Spleen (tissue), 7 donors: ENCODE results near the gene AIMP1.

ENCODE experiments used
- CTCF ChIP-seq, 11 experiments: fragments of 200-600 bp in 7 of 11; fragments of 450-650 bp in 4 of 11; sonication (generic) in 4 of 11; IDR thresholded peaks in 8 of 11; conservative IDR thresholded peaks in 3 of 11; 1 replicate in 7 of 11; 2 replicates in 4 of 11; pipeline versions ENCODE4 v1.4.0 to v1.8.0; 2016 to 2021; ENCODE audit warnings: antibody characterized with exemption in 11 of 11, inconsistent platforms in 4 of 11, mild to moderate bottlenecking in 1 of 11
- POLR2AphosphoS5 ChIP-seq, 3 donors: sonication (generic); formaldehyde crosslinking; IDR thresholded peaks; one replicate each; pipeline ENCODE4 v1.5.1; 2017; ENCODE audit warnings: antibody characterized with exemption in 3 of 3
- donor health status: DM: no; HTN: no; CAD: no; lungs with moderate emphysema.
- donor health status: DM: no; HTN: no; CAD: no.
- donor health status: DM: no; HTN: no; CAD: no.

- no peak for TF ChIP-seq CTCF (IDR thresholded peaks at IDR 0.05 in 8 of 11, conservative IDR thresholded peaks at IDR 0.05 in 3 of 11)
- TF ChIP-seq POLR2AphosphoS5 (IDR thresholded peaks at IDR 0.05): no peak
Measured at GRCh38 chr4:106317815-106318214, 1.5 kb downstream of the AIMP1 start.
